ENCODE results near the gene DPYSL5.

DNA sequence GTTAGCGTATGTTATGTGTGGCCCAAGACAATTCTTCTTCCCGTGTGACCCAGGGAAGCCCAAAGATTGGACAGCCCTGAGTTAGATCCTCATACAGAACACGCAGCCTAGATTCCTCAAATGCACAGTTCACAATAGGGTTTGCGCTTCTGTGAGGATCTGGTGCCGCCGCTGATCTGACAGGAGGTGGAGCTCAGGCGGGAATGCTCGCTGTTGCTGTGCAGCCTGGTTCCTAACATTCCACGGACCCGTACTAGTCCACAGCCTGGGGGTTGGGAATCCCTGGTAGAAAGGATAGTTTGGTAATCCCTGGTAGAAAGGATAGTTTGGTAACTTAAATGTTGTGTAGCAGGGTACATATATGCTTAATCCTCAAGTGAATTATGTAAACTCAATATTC is 149.5 kb downstream of the DPYSL5 start:
- TF ChIP-seq GATA2 (IDR thresholded peaks at IDR 0.05; ENCODE audit: low read depth, low read length) (no peak), GATA3 (IDR thresholded peaks at IDR 0.05; ENCODE audit: low read depth, low read length) (no peak)
